GM06990 (cell line): Measurements from ENCODE around the gene SNAP29.

Experiments used
- DNase-seq: peaks from one replicate; pipeline ENCODE4 v3.0.0-alpha.2; 2011; ENCODE audit not compliant: insufficient read length; ENCODE audit errors: extremely low read depth
- H3K27me3 ChIP-seq: replicated peaks from 2 replicates; pipeline ENCODE4 v1.6.0; 2011; ENCODE audit warnings: low read length; ENCODE audit not compliant: control insufficient read depth, insufficient read depth
- H3K36me3 ChIP-seq: 2 replicates; pipeline ENCODE4 v1.5.1; 2011; ENCODE audit warnings: low read length; ENCODE audit not compliant: control insufficient read depth, insufficient read depth
- H3K4me3 ChIP-seq: replicated peaks from 2 replicates; pipeline ENCODE4 v1.5.1; 2011; ENCODE audit warnings: low read depth, mild to moderate bottlenecking, control low read depth, low read length
- TF ChIP-seq, protein P1 (sequence below): IDR thresholded peaks from 2 replicates; pipeline ENCODE4 v1.5.1; 2011; ENCODE audit warnings: low read length, control low read depth, mild to moderate bottlenecking, inconsistent platforms; ENCODE audit not compliant: insufficient read depth, poor library complexity, severe bottlenecking

SNAP29 gene

DNA sequence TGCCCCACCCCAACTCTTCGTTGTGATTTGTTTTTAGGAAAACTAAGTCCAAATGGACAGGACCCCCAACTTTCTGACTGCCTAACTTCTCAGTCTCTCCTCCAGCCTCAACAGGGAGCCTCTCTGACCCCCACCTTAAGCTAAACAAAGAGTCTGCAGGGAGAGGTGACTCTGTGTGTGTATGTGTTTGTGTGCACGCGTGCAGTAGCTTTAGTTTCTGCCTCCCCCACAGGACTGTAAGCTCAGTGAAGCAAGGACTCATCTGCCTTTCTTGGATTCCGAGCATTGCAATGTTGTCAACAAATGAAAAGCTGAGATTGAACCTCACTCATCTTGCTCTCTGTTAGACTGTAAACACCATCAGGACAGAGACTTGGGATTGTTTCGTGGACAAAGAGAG is 7.9 kb downstream of the SNAP29 start:
- peaks cover 9% of the 10 kb centered on the region for H3K36me3 ChIP-seq
- no peak overlapping the region for H3K4me3 ChIP-seq
- no peaks in the 10 kb centered on the region for H3K27me3 ChIP-seq
- TF ChIP-seq, protein P1, sequence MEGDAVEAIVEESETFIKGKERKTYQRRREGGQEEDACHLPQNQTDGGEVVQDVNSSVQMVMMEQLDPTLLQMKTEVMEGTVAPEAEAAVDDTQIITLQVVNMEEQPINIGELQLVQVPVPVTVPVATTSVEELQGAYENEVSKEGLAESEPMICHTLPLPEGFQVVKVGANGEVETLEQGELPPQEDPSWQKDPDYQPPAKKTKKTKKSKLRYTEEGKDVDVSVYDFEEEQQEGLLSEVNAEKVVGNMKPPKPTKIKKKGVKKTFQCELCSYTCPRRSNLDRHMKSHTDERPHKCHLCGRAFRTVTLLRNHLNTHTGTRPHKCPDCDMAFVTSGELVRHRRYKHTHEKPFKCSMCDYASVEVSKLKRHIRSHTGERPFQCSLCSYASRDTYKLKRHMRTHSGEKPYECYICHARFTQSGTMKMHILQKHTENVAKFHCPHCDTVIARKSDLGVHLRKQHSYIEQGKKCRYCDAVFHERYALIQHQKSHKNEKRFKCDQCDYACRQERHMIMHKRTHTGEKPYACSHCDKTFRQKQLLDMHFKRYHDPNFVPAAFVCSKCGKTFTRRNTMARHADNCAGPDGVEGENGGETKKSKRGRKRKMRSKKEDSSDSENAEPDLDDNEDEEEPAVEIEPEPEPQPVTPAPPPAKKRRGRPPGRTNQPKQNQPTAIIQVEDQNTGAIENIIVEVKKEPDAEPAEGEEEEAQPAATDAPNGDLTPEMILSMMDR: no peak
- no peak for DNase-seq

DNA sequence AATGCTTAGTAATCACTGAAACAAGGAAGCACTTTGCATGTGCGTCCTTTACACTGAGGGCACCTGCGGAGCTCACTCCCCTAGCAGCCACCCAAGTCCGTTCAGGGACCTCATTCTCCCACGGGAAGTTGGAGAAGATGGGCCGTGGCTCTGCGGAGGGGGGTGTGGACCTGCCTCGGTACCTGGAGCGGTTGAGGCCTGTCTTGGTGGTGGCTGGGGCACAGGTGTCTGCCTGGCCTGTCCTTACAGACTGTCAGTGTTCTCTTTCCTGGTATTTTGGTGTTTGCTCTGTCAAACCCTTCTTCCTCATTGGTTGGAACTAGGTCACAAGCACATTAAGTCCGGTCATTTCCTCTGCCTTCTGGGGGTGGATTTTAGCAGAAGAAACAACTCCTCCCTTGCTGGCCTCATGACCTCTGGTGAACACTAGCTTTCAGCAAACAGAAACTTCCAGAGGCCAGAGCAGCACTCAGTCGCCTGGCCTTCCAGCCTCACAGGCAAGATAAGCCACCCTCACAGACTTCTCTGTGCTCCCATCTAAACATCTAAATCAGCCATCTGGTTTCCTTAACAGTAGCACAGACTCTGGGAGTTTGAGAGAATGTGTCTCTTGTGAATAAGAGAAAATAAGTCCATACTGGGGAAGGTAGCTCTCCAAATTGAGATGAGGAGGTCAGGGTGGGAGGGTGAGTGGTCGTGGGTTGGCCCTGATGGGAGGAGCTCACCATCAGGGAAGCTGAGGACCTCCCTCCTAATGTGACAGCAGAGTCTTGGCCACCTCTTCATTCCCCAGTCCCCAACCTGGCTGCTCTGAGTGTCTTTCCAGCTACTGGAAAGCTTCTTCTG is 8.6 kb downstream of the SNAP29 start:
- TF ChIP-seq, protein P1: no peak
- Histone ChIP-seq H3K36me3 (peaks cover 9% of the 10 kb centered on the region), H3K4me3 (no peak overlapping the region), H3K27me3 (no peaks in the 10 kb centered on the region)
- no peak for DNase-seq

DNA sequence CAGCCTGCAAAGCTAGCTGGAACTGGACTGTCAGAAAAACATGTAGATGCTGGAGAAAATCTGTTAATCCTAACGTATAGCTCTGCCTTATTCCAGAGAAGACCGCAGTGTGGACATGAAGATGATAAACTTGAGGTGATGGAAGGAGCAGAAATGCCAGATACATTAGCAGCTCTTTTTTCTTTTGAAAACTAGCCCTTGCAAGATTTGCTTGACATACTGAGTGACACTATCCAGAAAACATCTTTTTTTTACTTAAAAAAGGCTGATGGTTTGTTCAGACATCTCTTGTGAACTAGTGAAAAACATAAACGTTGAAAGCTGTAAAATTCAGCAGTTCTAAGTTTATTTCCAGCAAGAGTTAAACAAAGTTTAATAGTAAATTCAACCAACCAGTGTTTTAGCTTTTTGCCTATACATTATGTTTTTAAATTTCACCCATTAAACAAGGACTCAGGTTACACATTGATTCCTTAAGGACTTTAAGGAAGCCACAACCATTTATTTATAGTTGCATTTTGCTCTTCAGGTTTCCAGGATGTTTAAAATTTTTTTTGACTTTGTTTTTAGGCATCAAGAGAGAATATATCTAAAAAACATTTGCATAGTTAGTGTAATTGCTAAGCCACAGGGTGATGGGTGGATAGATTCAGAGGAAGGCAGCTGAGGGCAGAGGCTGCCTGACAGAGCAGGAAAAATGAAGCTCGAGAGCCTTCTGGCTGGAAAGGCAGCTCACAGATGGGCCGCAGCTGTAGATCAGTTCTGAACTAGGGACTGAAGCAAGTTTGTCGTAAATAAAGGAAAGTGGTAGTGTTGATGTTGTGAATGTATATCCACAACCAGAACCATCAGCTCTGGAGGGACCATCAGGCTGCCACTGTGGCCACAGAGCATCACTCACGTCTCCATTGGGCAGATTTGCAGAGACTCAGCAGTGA is 9.5 kb downstream of the SNAP29 start:
- Histone ChIP-seq H3K27me3 (no peaks in the 10 kb centered on the region), H3K36me3 (peaks cover 7% of the 10 kb centered on the region), H3K4me3 (no peak overlapping the region)
- TF ChIP-seq, protein P1: no peak
- DNase-seq: no peak

DNA sequence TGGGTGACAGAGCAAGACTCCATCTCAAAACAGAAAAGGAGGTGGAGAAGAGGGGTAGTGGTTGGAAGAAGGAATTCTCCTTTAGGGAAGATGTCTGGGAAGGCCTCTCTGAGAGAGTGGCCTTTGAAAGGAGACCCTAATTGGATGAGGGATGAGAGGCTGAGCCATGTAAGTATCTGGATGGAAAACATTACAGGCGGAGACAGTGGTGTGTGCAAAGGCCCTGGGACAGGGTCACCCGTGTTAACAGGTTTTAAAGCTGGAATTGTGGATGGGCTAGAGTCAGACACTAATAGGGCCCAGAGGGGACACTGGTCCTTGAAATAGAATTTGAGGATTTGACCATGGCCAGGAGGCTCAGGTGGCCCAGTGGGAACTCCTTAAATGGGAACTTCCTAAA is 10.4 kb downstream of the SNAP29 start:
- DNase-seq: no peak
- Histone ChIP-seq H3K36me3 (peaks cover 10% of the 10 kb centered on the region), H3K27me3 (no peaks in the 10 kb centered on the region), H3K4me3 (no peak overlapping the region)
- TF ChIP-seq, protein P1: no peak

DNA sequence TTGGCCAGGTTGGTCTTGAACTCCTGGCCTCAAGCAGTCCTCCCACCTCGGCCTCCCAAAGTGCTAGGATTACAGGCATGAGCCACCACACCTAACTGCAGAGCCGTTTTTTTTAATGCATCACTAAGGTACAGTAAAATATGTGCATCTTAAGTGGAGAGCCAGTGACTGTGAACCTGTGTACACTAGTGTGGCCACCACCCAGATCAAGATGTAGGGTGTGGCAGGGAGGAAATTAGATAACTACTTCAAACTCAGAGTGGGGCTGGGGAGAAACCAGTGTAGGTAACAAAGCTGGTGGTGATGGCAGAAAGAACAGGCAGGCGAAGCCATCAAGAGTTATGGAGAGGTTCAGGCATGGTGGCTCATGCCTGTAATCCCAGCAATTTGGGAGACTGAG is 14.4 kb downstream of the SNAP29 start:
- DNase-seq: no peak
- Histone ChIP-seq H3K36me3 (peaks cover 8% of the 10 kb centered on the region), H3K27me3 (no peaks in the 10 kb centered on the region), H3K4me3 (no peak overlapping the region)
- TF ChIP-seq, protein P1: no peak
